HG03280 (cell line): ENCODE measurements around the gene KLHL6.
"Not testable (repeated sequence)": the region's sequence is repeated elsewhere in the genome, so short reads cannot be mapped to it uniquely, and the experiment has no call there.

Experiments used
- ATAC-seq: cut with Tn5 transposase; IDR thresholded peaks from one replicate; pipeline ENCODE4 v1.9.1; 2021; ENCODE audit warnings: mild to moderate bottlenecking, moderate library complexity; ENCODE audit not compliant: unreplicated experiment

KLHL6 gene

GRCh38 chr3:183570191-183570590 lies 14.7 kb upstream of the KLHL6 start:
- ATAC-seq, result not testable (repeated sequence)

- no peak for ATAC-seq
Measured at GRCh38 chr3:183566880-183567279, 11.4 kb upstream of the KLHL6 start.

GRCh38 chr3:183564046-183564445 lies 8.5 kb upstream of the KLHL6 start:
- no peak for ATAC-seq

GRCh38 chr3:183563536-183563874 lies 8.0 kb upstream of the KLHL6 start:
- no peak for ATAC-seq

GRCh38 chr3:183560607-183561006 lies 5.1 kb upstream of the KLHL6 start:
- ATAC-seq, result no peak

GRCh38 chr3:183558495-183558894 lies 3.0 kb upstream of the KLHL6 start:
- no peak for ATAC-seq

GRCh38 chr3:183556722-183557121 lies 1.2 kb upstream of the KLHL6 start:
- no peak for ATAC-seq

- ATAC-seq, result no peak
Measured at GRCh38 chr3:183554377-183554776, 1.1 kb downstream of the KLHL6 start.

- no peak for ATAC-seq
Measured at GRCh38 chr3:183553334-183554026, 2.0 kb downstream of the KLHL6 start.

GRCh38 chr3:183551930-183552329 lies 3.6 kb downstream of the KLHL6 start:
- no peak for ATAC-seq

- no peak for ATAC-seq
Measured at GRCh38 chr3:183548262-183548769, 7.2 kb downstream of the KLHL6 start.

- no peak for ATAC-seq
Measured at GRCh38 chr3:183546625-183547024, 8.9 kb downstream of the KLHL6 start.

- ATAC-seq, result no peak
Measured at GRCh38 chr3:183545708-183546107, 9.8 kb downstream of the KLHL6 start.

- no peak for ATAC-seq
Measured at GRCh38 chr3:183542355-183542754, 13.2 kb downstream of the KLHL6 start.

- ATAC-seq, result no peak
Measured at GRCh38 chr3:183541738-183542137, 13.8 kb downstream of the KLHL6 start.

GRCh38 chr3:183541235-183541655 lies 14.3 kb downstream of the KLHL6 start:
- ATAC-seq, result no peak

GRCh38 chr3:183540501-183541234 lies 14.8 kb downstream of the KLHL6 start:
- no peak for ATAC-seq

GRCh38 chr3:183539811-183540210 lies 15.7 kb downstream of the KLHL6 start:
- ATAC-seq, result no peak

- no peak for ATAC-seq
Measured at GRCh38 chr3:183538486-183538885, 17.0 kb downstream of the KLHL6 start.

- ATAC-seq, result no peak
Measured at GRCh38 chr3:183537295-183537730, 18.2 kb downstream of the KLHL6 start.

- ATAC-seq, result peak; percentile 89
Measured at GRCh38 chr3:183536238-183536880, 19.1 kb downstream of the KLHL6 start.

- ATAC-seq, result no peak
Measured at GRCh38 chr3:183534249-183534648, 21.3 kb downstream of the KLHL6 start.
